ENCODE measurements around the gene BBS5.
"Not testable (repeated sequence)": the region's sequence is repeated elsewhere in the genome, so short reads cannot be mapped to it uniquely, and the experiment has no call there.

BBS5 gene

GRCh38 chr2:169479257-169480078, at the start of gene BBS5:
Gene BBS5, plus strand, starts transcription at chr2:169479494. Its CDS starts 60 bp downstream, at chr2:169479554.
- DNase-seq (ENCODE audit: low read depth in 2 of 2): peak; percentile 12 to 51

GRCh38 chr2:169431772-169432171, 47.5 kb upstream of the BBS5 start:
- not testable (repeated sequence) for DNase-seq (ENCODE audit: low read depth in 2 of 2)

GRCh38 chr2:169434236-169434635, 45.1 kb upstream of the BBS5 start:
- not testable (repeated sequence) for DNase-seq (ENCODE audit: low read depth in 2 of 2)

GRCh38 chr2:169438466-169439072, 40.7 kb upstream of the BBS5 start:
- DNase-seq (ENCODE audit: low read depth in 2 of 2): no peak

- DNase-seq (ENCODE audit: low read depth in 2 of 2): no peak
Measured at GRCh38 chr2:169439900-169440299, 39.4 kb upstream of the BBS5 start.

GRCh38 chr2:169446452-169446851, 32.8 kb upstream of the BBS5 start:
- DNase-seq (ENCODE audit: low read depth in 2 of 2): no peak

GRCh38 chr2:169448316-169448715, 31.0 kb upstream of the BBS5 start:
- DNase-seq (ENCODE audit: low read depth in 2 of 2): no peak

- no peak for DNase-seq (ENCODE audit: low read depth in 2 of 2)
Measured at GRCh38 chr2:169448865-169449264, 30.4 kb upstream of the BBS5 start.

GRCh38 chr2:169452080-169452479, 27.2 kb upstream of the BBS5 start:
- no peak for DNase-seq (ENCODE audit: low read depth in 2 of 2)

- not testable (repeated sequence) for DNase-seq (ENCODE audit: low read depth in 2 of 2)
Measured at GRCh38 chr2:169453044-169453443, 26.2 kb upstream of the BBS5 start.

- no peak for DNase-seq (ENCODE audit: low read depth in 2 of 2)
Measured at GRCh38 chr2:169461143-169461542, 18.2 kb upstream of the BBS5 start.

GRCh38 chr2:169462896-169463695, 16.2 kb upstream of the BBS5 start:
- no peak for DNase-seq (ENCODE audit: low read depth in 2 of 2)

- DNase-seq (ENCODE audit: low read depth in 2 of 2): no peak
Measured at GRCh38 chr2:169464466-169464865, 14.8 kb upstream of the BBS5 start.

GRCh38 chr2:169464882-169465281, 14.4 kb upstream of the BBS5 start:
- no peak for DNase-seq (ENCODE audit: low read depth in 2 of 2)

GRCh38 chr2:169468841-169469240, 10.5 kb upstream of the BBS5 start:
- no peak for DNase-seq (ENCODE audit: low read depth in 2 of 2)

- DNase-seq (ENCODE audit: low read depth in 2 of 2): no peak
Measured at GRCh38 chr2:169469952-169470572, 9.2 kb upstream of the BBS5 start.

GRCh38 chr2:169472249-169472648, 7.0 kb upstream of the BBS5 start:
- no peak for DNase-seq (ENCODE audit: low read depth in 2 of 2)

- no peak for DNase-seq (ENCODE audit: low read depth in 2 of 2)
Measured at GRCh38 chr2:169476459-169476858, 2.8 kb upstream of the BBS5 start.

GRCh38 chr2:169478339-169478738, 955 bp upstream of the BBS5 start:
- DNase-seq (ENCODE audit: low read depth in 2 of 2): no peak

GRCh38 chr2:169478745-169479256, 493 bp upstream of the BBS5 start:
- DNase-seq (ENCODE audit: low read depth in 2 of 2): no peak

GRCh38 chr2:169480079-169480465, 778 bp downstream of the BBS5 start:
- no peak for DNase-seq (ENCODE audit: low read depth in 2 of 2)

- no peak for DNase-seq (ENCODE audit: low read depth in 2 of 2)
Measured at GRCh38 chr2:169485650-169486138, 6.4 kb downstream of the BBS5 start.

All from stimulated activated CD4-positive, alpha-beta T cell treated with anti-CD3 and anti-CD28 coated beads, Interleukin-1b, Interleukin-23, amount 100 ng/mL, for 1 hour (primary cell).